ENCODE data around the gene DHX35.

DHX35 gene

DNA sequence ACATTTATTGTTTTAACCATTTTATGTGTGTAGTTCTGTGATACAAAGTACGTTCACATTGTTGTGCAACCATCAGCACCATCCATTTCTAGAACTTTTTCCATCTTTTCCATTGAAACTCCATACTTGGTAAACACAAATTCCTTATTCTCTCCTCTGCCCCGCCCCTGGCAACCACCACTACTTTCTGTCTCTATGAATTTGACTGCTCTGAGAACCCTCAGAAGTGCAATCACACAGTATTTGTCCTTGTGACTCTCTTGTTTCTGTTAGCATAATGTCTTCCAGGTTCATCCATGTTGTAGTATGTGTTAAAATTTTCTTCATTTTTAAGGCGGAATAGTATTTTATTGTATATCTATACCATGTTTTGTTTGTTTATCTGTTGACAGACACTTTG lies 56.9 kb downstream of the DHX35 start:
- no peak overlapping the region for H3K4me3 ChIP-seq (ENCODE audit: low read depth, low read length)
- no peak for TF ChIP-seq CTCF (IDR thresholded peaks at IDR 0.05; ENCODE audit: borderline replicate concordance, insufficient read depth, low read depth, low read length)

DNA sequence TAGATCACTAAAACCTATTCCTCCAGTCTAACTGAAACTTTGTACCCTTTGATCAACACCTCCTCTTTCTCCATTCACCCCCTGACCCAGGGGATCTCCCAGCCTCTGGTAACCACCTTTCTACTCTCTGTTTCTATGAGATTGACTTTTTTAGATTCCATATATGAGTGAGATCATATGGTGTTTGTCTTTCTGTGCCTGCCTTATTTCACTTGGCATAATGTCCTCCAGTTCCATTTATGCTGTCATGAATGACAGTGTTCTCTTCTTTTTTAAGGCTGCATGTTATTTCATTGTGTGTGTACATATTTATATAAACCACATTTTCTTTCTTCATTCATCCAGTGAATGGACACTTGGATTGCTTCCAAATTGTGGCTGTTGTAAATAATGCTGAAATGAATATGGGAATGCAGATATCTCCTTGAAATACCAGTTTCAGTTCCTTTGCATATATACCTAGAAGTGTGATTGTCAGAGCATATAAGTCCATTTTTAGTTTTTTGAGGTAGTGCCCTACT lies 57.7 kb downstream of the DHX35 start:
- no peak overlapping the region for H3K4me3 ChIP-seq (ENCODE audit: low read depth, low read length)
- no peak for TF ChIP-seq CTCF (IDR thresholded peaks at IDR 0.05; ENCODE audit: borderline replicate concordance, insufficient read depth, low read depth, low read length)

DNA sequence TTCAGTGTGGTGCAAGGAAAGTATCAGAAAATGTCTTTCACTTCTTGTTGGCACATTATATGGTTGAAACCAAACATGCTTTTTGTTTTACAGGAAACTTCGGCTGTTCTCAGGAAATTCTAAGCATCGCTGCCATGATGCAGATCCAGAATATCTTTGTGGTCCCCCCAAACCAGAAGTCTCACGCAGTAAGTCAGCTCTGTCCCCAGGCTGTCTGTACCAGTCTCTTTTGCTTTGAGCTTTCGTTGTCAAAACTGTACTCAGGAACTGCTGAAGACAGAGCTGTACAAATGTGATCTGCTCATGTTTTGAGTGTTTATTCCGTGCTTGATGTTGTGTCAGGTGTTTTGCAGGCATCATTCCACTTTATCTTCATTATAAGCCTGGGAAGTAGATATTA lies 59.6 kb downstream of the DHX35 start:
- H3K4me3 ChIP-seq (ENCODE audit: low read depth, low read length) = no peak overlapping the region

GRCh38 chr20:39025883-39026282 lies 63.7 kb downstream of the DHX35 start:
- no peak for TF ChIP-seq CTCF (IDR thresholded peaks at IDR 0.05; ENCODE audit: borderline replicate concordance, insufficient read depth, low read depth, low read length)
- no peak overlapping the region for H3K4me3 ChIP-seq (ENCODE audit: low read depth, low read length)

More for the DNA sequence above, 59.6 kb downstream of the DHX35 start:
- TF ChIP-seq CTCF (IDR thresholded peaks at IDR 0.05; ENCODE audit: borderline replicate concordance, insufficient read depth, low read depth, low read length) = no peak

DNA sequence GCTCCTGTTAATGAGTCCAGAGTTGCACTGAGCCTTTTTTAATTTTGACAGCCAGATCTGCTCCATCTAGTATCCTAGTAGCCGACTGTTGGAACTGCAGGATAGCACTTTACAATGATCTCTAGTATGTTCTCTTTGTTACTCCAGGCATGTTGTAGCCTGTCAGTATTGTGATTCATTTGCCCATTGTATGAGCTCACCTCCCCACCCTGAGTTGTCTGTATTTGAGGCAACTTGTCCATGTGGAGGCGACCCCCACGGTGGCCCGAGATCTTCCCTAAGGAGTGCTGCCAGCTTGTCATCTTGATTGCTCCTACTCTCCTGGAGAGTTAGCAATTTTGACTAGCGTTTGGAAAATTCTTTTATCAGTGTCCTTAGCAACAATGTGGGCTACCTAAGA lies 67.2 kb downstream of the DHX35 start:
- H3K4me3 ChIP-seq (ENCODE audit: low read depth, low read length) = no peak overlapping the region
- no peak for TF ChIP-seq CTCF (IDR thresholded peaks at IDR 0.05; ENCODE audit: borderline replicate concordance, insufficient read depth, low read depth, low read length)

DNA sequence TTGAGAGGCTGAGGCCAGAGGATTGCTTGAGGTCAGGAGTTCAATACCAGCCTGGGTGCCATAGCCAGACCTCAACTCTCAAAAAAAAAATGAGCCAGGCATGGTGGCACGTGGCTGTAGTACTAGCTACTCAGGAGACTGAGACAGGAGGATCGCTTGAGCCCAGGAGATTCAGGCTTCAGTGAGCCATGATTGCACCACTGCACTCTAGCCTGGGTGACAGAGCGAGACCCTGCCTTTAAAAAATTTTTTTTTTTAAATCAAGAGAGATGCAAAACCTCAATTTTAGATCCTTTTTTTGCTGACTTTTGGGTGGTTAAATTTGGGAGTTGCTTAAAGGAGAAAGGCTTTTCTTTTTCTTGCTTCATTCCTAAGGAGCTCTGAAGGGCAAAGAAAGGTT lies 70.9 kb downstream of the DHX35 start:
- no peak overlapping the region for H3K4me3 ChIP-seq (ENCODE audit: low read depth, low read length)
- no peak for TF ChIP-seq CTCF (IDR thresholded peaks at IDR 0.05; ENCODE audit: borderline replicate concordance, insufficient read depth, low read depth, low read length)

DNA sequence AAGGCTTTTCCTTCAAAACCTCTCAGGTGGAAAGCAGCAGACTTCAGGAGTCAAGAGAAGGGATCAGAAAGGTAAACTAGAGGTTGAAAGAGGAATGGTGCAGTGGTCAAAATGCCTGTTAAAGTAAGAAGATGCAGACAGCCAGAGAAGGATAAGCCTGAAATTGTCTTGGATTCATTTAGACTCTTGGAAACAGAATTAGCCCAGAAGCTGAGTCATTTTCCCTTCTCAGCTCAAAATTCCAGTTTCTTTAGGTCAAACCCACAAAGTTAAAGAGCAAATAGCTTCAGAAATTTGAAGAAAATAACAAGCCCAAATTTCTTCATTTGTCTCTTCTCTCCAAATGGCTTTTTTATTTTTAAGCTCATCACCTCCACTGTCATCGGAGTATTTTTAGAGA lies 73.9 kb downstream of the DHX35 start:
- TF ChIP-seq CTCF (IDR thresholded peaks at IDR 0.05; ENCODE audit: borderline replicate concordance, insufficient read depth, low read depth, low read length) = no peak
- H3K4me3 ChIP-seq (ENCODE audit: low read depth, low read length) = no peak overlapping the region
